Body of pancreas (tissue), 4 donors: ENCODE measurements around the gene RNF157. TPM values are rescaled to one million over a fixed set of nuclear protein-coding genes. Genes with fewer than 3 reads are reported as not detected.

Experiments used
- ATAC-seq: fragments of 150-250 bp; one replicate; pipeline ENCODE4 v1.9.1; 2016
- DNase-seq, 4 donors: peaks; one replicate each; pipeline ENCODE4 v3.0.0-alpha.2; 2019
- H3K27ac ChIP-seq, 4 donors: fragments of 200-600 bp; sonication (generic); 1 replicate in 3 of 4; 2 replicates in 1 of 4; pipeline versions ENCODE4 v1.5.1 to v1.6.1; 2016 to 2019; ENCODE audit warnings: mild to moderate bottlenecking in 1 of 4, mixed read lengths in 1 of 4, moderate library complexity in 1 of 4
- H3K27me3 ChIP-seq, 2 donors: fragments of 200-600 bp; sonication (generic); one replicate each; pipeline ENCODE4 v1.6.0; 2016; ENCODE audit warnings: mild to moderate bottlenecking in 1 of 2
- H3K36me3 ChIP-seq, 2 donors: fragments of 200-600 bp; sonication (generic); replicated peaks in 1 of 2; 2 replicates each; pipeline ENCODE4 v1.5.1; 2016; ENCODE audit warnings: low read depth in 2 of 2; ENCODE audit not compliant: insufficient read depth in 1 of 2
- H3K4me1 ChIP-seq: fragments of 200-600 bp; sonication (generic); one replicate; pipeline ENCODE4 v1.6.0; 2016
- H3K4me3 ChIP-seq, 2 donors: fragments of 200-600 bp; sonication (generic); 1 replicate in 1 of 2; 2 replicates in 1 of 2; pipeline ENCODE4 v1.5.1; 2016 to 2019
- H3K9me3 ChIP-seq, 3 donors: fragments of 200-600 bp; sonication (generic); 1 replicate in 2 of 3; 2 replicates in 1 of 3; pipeline ENCODE4 v1.5.1; 2016
- POLR2A ChIP-seq, 3 donors: fragments of 450-650 bp; IDR thresholded peaks; one replicate each; pipeline ENCODE4 v1.6.1; 2016; ENCODE audit warnings: antibody characterized with exemption in 3 of 3, mild to moderate bottlenecking in 2 of 3
- WGBS, 2 donors: methylation state at CpG; one replicate each; pipeline ENCODE4 v1.1.5; 2017; 5-methylcytosine and 5-hydroxymethylcytosine counted together
- intact Hi-C: fragments of 100-400 bp; cut with DNase I; formaldehyde crosslinking; loops from one replicate; pipeline ENCODE4 v1.15.1; 2023
- total RNA-seq, 2 donors: library from RNA; depleted of rRNA; stranded (reverse); fragments of >200 nt; gene quantifications; one replicate each; pipeline ENCODE4 v1.1.0, GENCODE V29; 2016
- TF ChIP-seq, protein P1 (sequence below), 7 experiments: fragments of 450-650 bp in 4 of 7; fragments of 200-600 bp in 3 of 7; sonication (generic) in 3 of 7; IDR thresholded peaks; one replicate each; pipeline ENCODE4 v1.5.1; 2016 to 2019; ENCODE audit warnings: antibody characterized with exemption in 7 of 7

Gene RNF157
- total RNA-seq, 2 donors from 2014 or later: 4.7 to 29.3 TPM

DNA sequence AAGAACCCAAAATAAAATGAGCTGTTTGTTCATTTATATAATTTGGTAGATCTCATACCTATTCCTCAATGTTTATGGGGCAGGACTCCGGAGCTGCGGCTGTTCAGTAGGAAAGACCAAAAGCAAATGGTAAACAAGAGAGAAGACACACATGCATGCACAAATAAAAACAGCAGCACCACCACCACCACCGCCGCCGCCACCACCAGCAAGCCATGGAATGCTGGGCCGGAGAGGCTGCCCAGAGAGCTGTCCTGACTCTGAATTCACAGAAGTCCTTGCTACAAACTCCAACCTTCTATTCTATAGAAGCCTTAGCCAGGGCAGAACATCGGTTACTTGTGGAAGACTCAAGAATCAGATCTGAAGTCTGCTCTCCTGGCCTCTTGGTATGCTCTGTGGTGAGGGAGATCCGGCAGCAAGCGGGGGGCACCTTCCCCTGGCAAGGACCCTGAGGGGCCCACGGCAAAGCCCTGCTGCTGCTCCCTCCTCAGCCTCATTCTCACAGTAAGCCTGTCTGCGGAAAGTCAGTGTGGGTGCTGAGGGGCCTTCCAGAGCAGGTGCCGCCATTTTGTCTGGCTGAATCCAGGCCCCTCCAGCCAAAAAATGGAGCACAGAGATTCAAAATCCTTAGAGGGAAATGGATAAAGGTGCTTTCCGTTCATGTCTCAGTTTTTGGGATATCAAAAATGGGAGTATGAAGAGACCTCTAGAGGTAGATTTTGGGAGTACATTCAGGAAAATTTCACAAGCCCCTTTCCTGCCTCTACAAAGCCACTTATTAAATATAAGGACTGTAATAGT, 92.9 kb downstream of the RNF157 start:
- H3K27ac ChIP-seq: no peak overlapping the region
- TF ChIP-seq POLR2A (IDR thresholded peaks at IDR 0.05): no peak
- TF ChIP-seq, protein P1, sequence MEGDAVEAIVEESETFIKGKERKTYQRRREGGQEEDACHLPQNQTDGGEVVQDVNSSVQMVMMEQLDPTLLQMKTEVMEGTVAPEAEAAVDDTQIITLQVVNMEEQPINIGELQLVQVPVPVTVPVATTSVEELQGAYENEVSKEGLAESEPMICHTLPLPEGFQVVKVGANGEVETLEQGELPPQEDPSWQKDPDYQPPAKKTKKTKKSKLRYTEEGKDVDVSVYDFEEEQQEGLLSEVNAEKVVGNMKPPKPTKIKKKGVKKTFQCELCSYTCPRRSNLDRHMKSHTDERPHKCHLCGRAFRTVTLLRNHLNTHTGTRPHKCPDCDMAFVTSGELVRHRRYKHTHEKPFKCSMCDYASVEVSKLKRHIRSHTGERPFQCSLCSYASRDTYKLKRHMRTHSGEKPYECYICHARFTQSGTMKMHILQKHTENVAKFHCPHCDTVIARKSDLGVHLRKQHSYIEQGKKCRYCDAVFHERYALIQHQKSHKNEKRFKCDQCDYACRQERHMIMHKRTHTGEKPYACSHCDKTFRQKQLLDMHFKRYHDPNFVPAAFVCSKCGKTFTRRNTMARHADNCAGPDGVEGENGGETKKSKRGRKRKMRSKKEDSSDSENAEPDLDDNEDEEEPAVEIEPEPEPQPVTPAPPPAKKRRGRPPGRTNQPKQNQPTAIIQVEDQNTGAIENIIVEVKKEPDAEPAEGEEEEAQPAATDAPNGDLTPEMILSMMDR (IDR thresholded peaks at IDR 0.05): peak in 6 of 7 experiments; percentile 43 to 62 (median 60)
- intact Hi-C loops: no loop called here
- DNase-seq: no peak
- H3K9me3 ChIP-seq: no peaks in the 10 kb centered on the region
- no peak overlapping the region for H3K4me3 ChIP-seq
- H3K4me1 ChIP-seq: no peaks in the 10 kb centered on the region
- peak; percentile 70 for ATAC-seq
- H3K36me3 ChIP-seq: no peaks in the 10 kb centered on the region
- WGBS, 2 donors: 65 to 67% methylated on average over 13 of the region's 13 CpGs
- no peaks in the 10 kb centered on the region for H3K27me3 ChIP-seq

DNA sequence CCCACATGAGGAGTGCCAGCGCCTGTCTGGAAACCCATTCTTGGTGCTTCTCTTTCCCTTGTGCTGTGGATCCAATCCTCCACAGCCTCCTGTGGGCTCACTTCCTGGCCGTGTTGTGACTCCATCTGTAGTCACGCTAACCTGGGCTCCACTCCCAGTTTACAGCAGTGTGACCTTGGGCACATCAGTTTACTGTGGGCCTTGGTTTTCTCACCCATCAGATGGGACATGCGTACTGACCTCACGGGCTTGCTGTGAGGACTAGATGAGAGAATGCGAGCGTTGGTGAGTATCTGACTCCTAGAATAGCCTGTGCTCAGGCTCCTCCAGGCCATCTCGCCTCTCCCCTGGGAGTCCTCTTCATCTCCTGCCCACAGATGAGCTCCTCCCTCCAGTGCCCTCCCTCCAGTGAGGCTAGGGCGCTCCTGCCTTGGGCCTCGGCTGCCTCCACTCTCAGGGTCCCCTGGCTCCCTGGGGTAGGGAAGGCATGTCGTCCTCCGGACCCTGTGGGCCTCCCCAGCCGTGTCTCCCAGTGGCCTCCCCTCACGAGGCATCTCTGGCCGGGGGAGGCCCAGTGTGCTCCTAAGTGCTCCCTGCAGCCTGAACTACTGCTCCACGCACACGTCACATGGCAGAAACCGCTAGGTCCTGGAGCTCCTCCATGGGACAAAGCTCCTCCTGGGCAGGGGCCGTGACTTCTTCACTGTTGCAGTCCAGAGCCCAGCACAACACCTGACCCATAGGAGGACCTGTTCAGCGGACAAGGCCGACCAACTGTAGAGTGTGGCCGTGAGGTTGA, 94.0 kb downstream of the RNF157 start:
- H3K4me1 ChIP-seq: peaks cover 7% of the 10 kb centered on the region
- H3K9me3 ChIP-seq: no peaks in the 10 kb centered on the region
- TF ChIP-seq, protein P1 (IDR thresholded peaks at IDR 0.05): no peak
- no peak for TF ChIP-seq POLR2A (IDR thresholded peaks at IDR 0.05)
- H3K27me3 ChIP-seq: no peaks in the 10 kb centered on the region
- ATAC-seq (no peak), DNase-seq (no peak)
- no peak overlapping the region for H3K4me3 ChIP-seq
- 74 to 77% methylated on average over 17 to 21 of the region's 22 CpGs for WGBS, 2 donors
- intact Hi-C loops: no loop called here
- H3K27ac ChIP-seq: peak overlapping the region in 1 of 4 donors; percentile 17
- H3K36me3 ChIP-seq: no peaks in the 10 kb centered on the region

DNA sequence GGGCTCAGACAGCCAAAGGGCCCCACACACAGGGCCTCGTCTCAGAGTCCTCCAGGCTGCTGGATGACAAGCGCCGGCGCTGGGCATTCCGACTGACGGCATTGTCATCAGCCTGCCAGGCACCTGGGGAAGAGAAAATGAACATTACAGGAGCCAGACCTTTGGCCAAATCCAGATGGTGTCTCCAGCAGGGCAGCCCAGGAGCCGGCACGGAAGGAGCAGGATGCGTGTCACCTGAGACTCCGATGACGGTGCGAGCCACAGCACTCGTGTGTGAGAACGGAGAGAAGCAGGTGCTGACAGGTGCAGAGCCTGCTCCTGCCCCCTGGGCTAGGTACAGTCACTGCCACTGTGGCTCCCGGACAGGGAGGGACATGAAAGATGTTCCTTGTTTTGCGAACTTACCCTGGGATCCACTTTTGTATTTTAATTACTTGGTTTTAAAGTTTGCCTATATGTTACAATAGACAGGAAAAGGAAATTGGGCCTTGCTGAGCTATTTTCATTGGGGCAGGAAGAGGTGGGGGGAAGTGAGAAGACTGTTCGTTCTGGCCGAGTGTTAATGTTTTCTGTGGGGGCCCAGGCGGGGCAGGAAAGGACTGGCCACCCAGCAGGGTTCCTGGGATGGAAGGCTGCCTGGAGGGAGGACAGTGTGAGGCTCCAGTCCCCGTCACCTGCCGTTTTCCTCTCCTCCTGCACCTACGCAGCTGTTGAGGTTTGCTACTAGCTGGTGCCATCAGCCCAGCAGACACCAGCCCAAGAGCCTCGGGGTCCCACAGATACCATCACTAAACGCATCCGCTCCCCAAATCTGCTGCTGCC, 94.9 kb downstream of the RNF157 start:
- H3K4me1 ChIP-seq: peaks cover 15% of the 10 kb centered on the region
- no peaks in the 10 kb centered on the region for H3K27me3 ChIP-seq
- no peaks in the 10 kb centered on the region for H3K36me3 ChIP-seq
- DNase-seq: no peak
- H3K4me3 ChIP-seq: no peak overlapping the region
- H3K9me3 ChIP-seq: no peaks in the 10 kb centered on the region
- intact Hi-C loops: no loop called here
- peak overlapping the region in 1 of 4 donors; percentile 17 for H3K27ac ChIP-seq
- 73 to 81% methylated on average over 24 to 25 of the region's 25 CpGs for WGBS, 2 donors
- TF ChIP-seq, protein P1 (IDR thresholded peaks at IDR 0.05): no peak
- no peak for TF ChIP-seq POLR2A (IDR thresholded peaks at IDR 0.05)
- ATAC-seq: no peak

DNA sequence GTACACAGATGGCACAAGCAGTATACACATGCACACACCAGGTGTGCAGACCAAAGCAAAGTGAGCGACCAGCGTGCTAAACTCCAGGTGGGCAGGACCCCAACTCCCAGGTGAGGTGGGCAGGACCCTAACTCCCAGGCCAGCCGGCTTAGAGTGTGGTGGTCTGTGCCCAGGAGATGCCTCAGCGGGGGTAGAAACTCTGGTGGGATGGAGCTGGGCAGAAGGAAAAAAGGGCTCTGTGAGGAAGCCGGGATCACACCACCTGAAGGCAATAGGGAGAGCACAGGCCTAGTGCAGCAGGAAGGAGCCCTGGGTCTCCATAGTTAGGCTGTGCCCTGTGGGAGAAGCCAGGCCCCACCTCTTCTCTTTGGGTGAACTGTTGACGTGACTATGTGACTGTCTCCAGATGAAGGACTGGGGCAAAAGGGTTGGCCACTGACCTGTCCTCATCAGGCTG, 97.7 kb downstream of the RNF157 start:
- WGBS, 2 donors: 88 to 93% methylated on average over 6 of the region's 6 CpGs
- TF ChIP-seq POLR2A (IDR thresholded peaks at IDR 0.05): no peak
- TF ChIP-seq, protein P1 (IDR thresholded peaks at IDR 0.05): no peak
- DNase-seq: no peak
- H3K36me3 ChIP-seq: no peaks in the 10 kb centered on the region
- ATAC-seq: no peak
- no peak overlapping the region for H3K4me3 ChIP-seq
- peaks cover 0 to 21% of the 10 kb centered on the region in 2 donors for H3K27me3 ChIP-seq
- peaks cover 38% of the 10 kb centered on the region for H3K4me1 ChIP-seq
- H3K9me3 ChIP-seq: no peaks in the 10 kb centered on the region
- no peak overlapping the region for H3K27ac ChIP-seq
- intact Hi-C loops: no loop called here
